ENCODE measurements around the gene SPACA1. TPM values are rescaled to one million over a fixed set of nuclear protein-coding genes. Genes with fewer than 3 reads are reported as not detected.

SPACA1 gene
- polyA plus RNA-seq, 1 donor, result not detected

- no peak for DNase-seq
Measured at GRCh38 chr6:88105741-88106340, 58.2 kb downstream of the SPACA1 start.

- DNase-seq, result no peak
Measured at GRCh38 chr6:88107241-88107640, 59.6 kb downstream of the SPACA1 start.

- no peak for DNase-seq
Measured at GRCh38 chr6:88111991-88112390, 64.3 kb downstream of the SPACA1 start.

- no peak for DNase-seq
Measured at GRCh38 chr6:88114838-88115237, 67.2 kb downstream of the SPACA1 start.

GRCh38 chr6:88115307-88115706, 67.7 kb downstream of the SPACA1 start:
- DNase-seq, result no peak

- DNase-seq, result no peak
Measured at GRCh38 chr6:88116276-88116675, 68.6 kb downstream of the SPACA1 start.

Other genes with a start within 250 kb of the SPACA1 start
- 1.5 TPM for gene CNR1, start 118.5 kb downstream of the SPACA1 start, polyA plus RNA-seq (ENCODE audit: insufficient read length)